GM12873 (cell line): Measurements from ENCODE around the gene IL26.

Experiments used
- CTCF ChIP-seq: IDR thresholded peaks from 2 replicates; pipeline ENCODE4 v1.5.1; 2012; ENCODE audit warnings: low read depth, mild to moderate bottlenecking, moderate library complexity, low read length, control low read depth; ENCODE audit not compliant: insufficient read depth; ENCODE audit errors: missing control alignments

IL26 gene

GRCh38 chr12:68239309-68239982 is 13.8 kb upstream of the IL26 start:
- TF ChIP-seq CTCF = no peak

DNA sequence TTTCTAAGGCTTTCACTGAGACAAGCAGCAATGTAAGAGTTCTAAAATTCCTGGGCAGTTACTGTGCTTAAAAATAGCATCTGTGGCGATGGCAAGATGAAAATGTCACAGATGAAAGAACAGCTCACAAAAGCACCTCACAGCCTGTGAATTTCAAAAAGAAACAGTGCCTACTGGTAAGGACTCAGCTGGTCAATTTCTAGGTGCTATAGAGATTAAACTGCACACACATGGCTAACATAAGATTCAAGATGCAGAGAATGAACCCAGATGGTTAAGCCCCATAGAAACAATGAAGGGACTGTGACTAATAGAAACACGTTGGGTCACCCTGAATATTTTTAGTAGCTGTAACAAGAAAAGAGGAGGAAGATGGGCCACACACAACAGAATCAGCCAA is 12.0 kb upstream of the IL26 start:
- TF ChIP-seq CTCF = no peak

- TF ChIP-seq CTCF = no peak
Observed at GRCh38 chr12:68237078-68237477, 11.5 kb upstream of the IL26 start.

DNA sequence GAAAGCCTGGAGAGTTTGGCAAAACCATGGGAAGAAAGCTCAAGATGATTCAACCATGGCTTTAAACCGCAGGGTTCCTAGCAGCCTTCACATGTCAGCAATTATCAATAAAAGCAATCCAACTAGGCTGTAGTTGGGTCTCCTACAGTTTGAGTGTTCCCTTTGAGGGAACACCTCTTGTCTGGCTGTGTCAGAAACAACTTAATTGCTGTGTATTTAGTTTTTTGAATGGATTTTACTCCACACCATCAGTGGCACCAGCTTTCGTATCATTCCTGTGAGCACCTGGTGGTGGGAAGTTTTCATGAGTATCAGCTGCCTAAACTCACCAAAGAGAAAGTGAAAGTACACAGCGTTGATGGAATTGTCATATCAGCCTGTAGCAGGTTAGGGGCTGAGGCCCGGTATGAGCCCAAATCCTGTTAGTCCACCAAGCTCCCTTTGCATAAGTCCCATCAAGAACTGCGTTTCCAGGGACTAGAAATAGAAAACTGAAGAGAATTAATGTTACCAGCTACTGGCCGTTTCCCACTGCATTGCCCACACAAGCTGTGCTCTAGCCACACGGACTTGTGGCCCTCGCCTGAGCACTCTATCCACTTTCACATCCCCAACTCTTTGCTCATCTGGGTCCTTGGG is 10.9 kb upstream of the IL26 start:
- peak; percentile 28 for TF ChIP-seq CTCF

GRCh38 chr12:68235576-68235975 is 10.0 kb upstream of the IL26 start:
- no peak for TF ChIP-seq CTCF

- TF ChIP-seq CTCF = no peak
Observed at GRCh38 chr12:68234140-68234539, 8.5 kb upstream of the IL26 start.

GRCh38 chr12:68233498-68233897 is 7.9 kb upstream of the IL26 start:
- TF ChIP-seq CTCF = no peak
